Calu3 (cell line): Measurements from ENCODE around the gene MYOCD. TPM values are rescaled to one million over a fixed set of nuclear protein-coding genes. Genes with fewer than 3 reads are reported as not detected.
A peak's percentile ranks its signal among the peaks of the same experiment; 100 is the strongest.

Source experiments
- BruUV-seq: library from RNA; stranded (reverse); fragments of 400-500 nt; replicated peaks from 2 replicates; lab custom pipeline; 2021; lab: Mats Ljungman, UMichigan
- CTCF ChIA-PET: fragments of 300-600 bp; sonication (Branson Sonifier 250); formaldehyde crosslinking; loops from one replicate; lab custom pipeline; 2022; ENCODE audit warnings: antibody characterized with exemption; lab: Charles Lee
- DNase-seq: peaks from one replicate; pipeline ENCODE4 v3.0.0; 2022
- H3K27ac Mint-ChIP-seq: one replicate; pipeline ENCODE4 v1.8.0; 2022; ENCODE audit warnings: mixed read lengths; ENCODE audit not compliant: unreplicated experiment
- H3K27me3 Mint-ChIP-seq: one replicate; pipeline ENCODE4 v1.8.0; 2022; ENCODE audit warnings: mixed read lengths; ENCODE audit not compliant: unreplicated experiment
- H3K36me3 Mint-ChIP-seq: one replicate; pipeline ENCODE4 v1.8.0; 2022; ENCODE audit warnings: mild to moderate bottlenecking, moderate library complexity, mixed read lengths; ENCODE audit not compliant: insufficient read depth, unreplicated experiment
- H3K4me1 Mint-ChIP-seq: one replicate; pipeline ENCODE4 v1.8.0; 2022; ENCODE audit warnings: mild to moderate bottlenecking, low read depth, mixed read lengths; ENCODE audit not compliant: unreplicated experiment
- H3K4me3 Mint-ChIP-seq: one replicate; pipeline ENCODE4 v1.8.0; 2022; ENCODE audit warnings: mild to moderate bottlenecking, low read depth, moderate library complexity, mixed read lengths; ENCODE audit not compliant: unreplicated experiment
- H3K9me3 Mint-ChIP-seq: one replicate; pipeline ENCODE4 v1.8.0; 2022; ENCODE audit warnings: low read depth, mixed read lengths; ENCODE audit not compliant: unreplicated experiment
- intact Hi-C: fragments of 100-400 bp; cut with micrococcal nuclease; formaldehyde crosslinking; loops from one replicate; pipeline ENCODE4 v1.10.0; 2022; ENCODE audit not compliant: unreplicated experiment
- total RNA-seq: library from RNA; stranded (reverse); gene quantifications from 2 replicates; pipeline ENCODE4 v1.2.3, GENCODE V29; 2022
- TF ChIP-seq, protein P1 (sequence below): fragments of 200-600 bp; IDR thresholded peaks from one replicate; pipeline ENCODE4 v1.8.0; 2022; ENCODE audit warnings: antibody characterized with exemption; ENCODE audit not compliant: unreplicated experiment

The MYOCD gene
- total RNA-seq, 1 experiment from 2014 or later: not detected

DNA sequence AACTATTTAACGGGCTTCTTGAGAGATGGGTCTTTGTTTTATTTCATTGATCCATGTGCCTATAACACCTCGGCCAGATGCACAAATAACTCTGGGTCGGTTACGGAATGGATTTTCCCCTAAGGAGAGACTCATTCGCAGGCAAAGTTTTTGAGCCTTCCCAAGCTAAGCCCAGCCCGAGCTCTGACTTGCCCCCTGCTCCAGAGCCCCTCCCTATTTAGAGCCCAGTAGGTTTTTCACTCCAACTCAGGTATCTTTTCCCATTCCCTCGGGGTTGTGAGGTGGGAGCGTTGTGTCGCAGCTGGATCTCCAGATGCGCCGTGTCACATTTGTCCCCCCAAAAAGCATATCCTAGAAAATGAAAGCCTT lies 812 bp upstream of the MYOCD start:
- no peaks in the 10 kb centered on the region for H3K36me3 Mint-ChIP-seq
- TF ChIP-seq, protein P1, sequence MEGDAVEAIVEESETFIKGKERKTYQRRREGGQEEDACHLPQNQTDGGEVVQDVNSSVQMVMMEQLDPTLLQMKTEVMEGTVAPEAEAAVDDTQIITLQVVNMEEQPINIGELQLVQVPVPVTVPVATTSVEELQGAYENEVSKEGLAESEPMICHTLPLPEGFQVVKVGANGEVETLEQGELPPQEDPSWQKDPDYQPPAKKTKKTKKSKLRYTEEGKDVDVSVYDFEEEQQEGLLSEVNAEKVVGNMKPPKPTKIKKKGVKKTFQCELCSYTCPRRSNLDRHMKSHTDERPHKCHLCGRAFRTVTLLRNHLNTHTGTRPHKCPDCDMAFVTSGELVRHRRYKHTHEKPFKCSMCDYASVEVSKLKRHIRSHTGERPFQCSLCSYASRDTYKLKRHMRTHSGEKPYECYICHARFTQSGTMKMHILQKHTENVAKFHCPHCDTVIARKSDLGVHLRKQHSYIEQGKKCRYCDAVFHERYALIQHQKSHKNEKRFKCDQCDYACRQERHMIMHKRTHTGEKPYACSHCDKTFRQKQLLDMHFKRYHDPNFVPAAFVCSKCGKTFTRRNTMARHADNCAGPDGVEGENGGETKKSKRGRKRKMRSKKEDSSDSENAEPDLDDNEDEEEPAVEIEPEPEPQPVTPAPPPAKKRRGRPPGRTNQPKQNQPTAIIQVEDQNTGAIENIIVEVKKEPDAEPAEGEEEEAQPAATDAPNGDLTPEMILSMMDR: no peak
- intact Hi-C loops: loop anchor here (5.0 to 10.0 kb wide), 2 partner anchors 120 to 337 kb away; no protein-coding TSS in a partner anchor
- H3K4me1 Mint-ChIP-seq: no peaks in the 10 kb centered on the region
- CTCF ChIA-PET: interaction anchor here (1.3 kb wide), 1 partner anchor 77 kb away, joined by 5 read pairs; no protein-coding TSS in a partner anchor
- no peaks in the 10 kb centered on the region for H3K9me3 Mint-ChIP-seq
- DNase-seq: no peak
- BruUV-seq: no TSS peak
- peak overlapping the region; percentile 73 for H3K4me3 Mint-ChIP-seq
- H3K27ac Mint-ChIP-seq: no peak overlapping the region
- peaks cover 39% of the 10 kb centered on the region for H3K27me3 Mint-ChIP-seq

DNA sequence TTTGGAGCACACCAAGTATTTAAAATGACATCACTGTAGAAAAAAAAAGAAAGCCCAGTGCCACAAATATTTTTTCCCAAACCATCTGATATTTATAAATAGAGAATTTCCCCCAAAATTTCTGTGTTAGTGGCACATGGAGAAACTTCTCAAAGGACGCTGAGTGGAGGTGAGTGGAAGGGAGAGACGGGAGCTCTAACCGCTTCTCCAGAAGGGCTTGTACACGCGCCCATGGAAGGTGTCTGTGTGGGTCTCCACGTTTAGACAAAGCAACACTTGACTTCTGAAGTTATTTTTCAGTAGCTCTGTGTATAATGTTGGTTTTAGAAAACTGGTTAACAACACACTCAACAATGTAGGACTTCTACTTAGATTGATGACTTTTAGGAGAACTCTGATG lies 1.0 kb downstream of the MYOCD start:
- CTCF ChIA-PET: interaction anchor here (0.7 to 1.4 kb wide), 4 partner anchors 76 to 412 kb away, joined by 3 to 8 read pairs (median 6); no protein-coding TSS in a partner anchor
- Mint-ChIP-seq H3K27me3 (peaks cover 39% of the 10 kb centered on the region), H3K27ac (no peak overlapping the region), H3K4me1 (no peaks in the 10 kb centered on the region), H3K4me3 (no peak overlapping the region), H3K36me3 (no peaks in the 10 kb centered on the region), H3K9me3 (no peaks in the 10 kb centered on the region)
- TF ChIP-seq, protein P1: no peak
- DNase-seq: no peak
- no TSS peak for BruUV-seq
- intact Hi-C loops: loop anchor here (1.0 to 10.0 kb wide), 4 partner anchors 122 to 486 kb away; no protein-coding TSS in a partner anchor

DNA sequence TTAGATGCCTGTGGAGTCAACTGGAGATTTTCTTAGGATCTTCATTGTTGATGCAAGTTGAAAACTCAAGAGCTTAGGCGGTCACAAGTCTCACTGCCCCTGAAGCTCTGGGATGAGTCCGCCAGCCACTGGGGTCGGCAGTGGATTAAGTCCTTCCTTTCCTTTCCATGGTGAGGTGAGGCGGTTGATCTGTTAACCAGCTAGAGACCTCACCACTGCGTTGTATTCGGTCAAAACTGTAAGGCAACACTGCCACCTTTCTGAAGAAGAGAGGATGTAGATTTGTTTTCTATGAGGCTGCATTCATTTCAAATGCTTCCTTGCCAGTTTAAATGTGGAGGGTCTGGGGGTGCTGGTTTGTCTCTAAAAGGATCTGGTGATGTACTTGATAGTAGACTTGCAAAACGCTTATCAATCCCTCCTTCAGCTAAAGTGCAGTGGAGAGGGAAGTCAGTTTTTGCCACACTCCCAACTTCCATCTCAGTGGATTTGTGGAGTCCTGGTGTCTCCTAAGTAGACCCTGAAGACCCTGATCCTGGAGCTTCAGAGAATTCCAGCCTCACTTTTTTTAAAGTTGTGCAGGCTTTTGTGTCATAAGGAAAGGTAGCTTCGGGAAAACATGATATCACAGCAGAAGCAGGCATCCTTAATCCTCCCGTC lies 1.7 kb downstream of the MYOCD start:
- no TSS peak for BruUV-seq
- Mint-ChIP-seq H3K4me3 (no peak overlapping the region), H3K9me3 (no peaks in the 10 kb centered on the region), H3K4me1 (no peaks in the 10 kb centered on the region), H3K36me3 (no peaks in the 10 kb centered on the region), H3K27ac (no peak overlapping the region), H3K27me3 (peaks cover 39% of the 10 kb centered on the region)
- CTCF ChIA-PET: interaction anchor here (0.7 to 1.4 kb wide), 4 partner anchors 75 to 413 kb away, joined by 3 to 8 read pairs (median 6); no protein-coding TSS in a partner anchor
- DNase-seq: peak; percentile 38
- intact Hi-C loops: loop anchor here (1.0 to 10.0 kb wide), 4 partner anchors 123 to 487 kb away; no protein-coding TSS in a partner anchor
- TF ChIP-seq, protein P1: no peak

DNA sequence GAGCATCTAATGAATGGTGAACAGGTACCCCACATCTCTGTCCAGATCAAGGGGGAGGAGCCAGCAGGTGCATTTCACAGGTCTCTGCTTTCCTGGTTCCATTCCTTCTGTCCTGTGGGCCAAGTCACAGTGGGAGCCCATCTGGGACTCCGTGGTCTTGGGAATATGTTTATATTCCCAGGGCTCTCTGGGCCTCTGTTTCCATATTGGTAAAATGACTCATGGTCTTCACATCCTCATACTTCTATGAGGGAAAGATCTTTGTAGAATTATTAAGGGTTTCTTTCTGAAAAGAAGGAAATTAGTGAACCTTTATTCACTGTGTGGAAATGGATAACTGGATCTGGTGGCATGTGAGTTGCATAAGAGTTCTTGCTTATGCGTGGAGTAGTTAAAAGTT lies 6.2 kb downstream of the MYOCD start:
- Mint-ChIP-seq H3K36me3 (no peaks in the 10 kb centered on the region), H3K4me3 (no peak overlapping the region), H3K4me1 (peaks cover 8% of the 10 kb centered on the region), H3K27ac (no peak overlapping the region), H3K9me3 (no peaks in the 10 kb centered on the region), H3K27me3 (peaks cover 2% of the 10 kb centered on the region)
- CTCF ChIA-PET: no interaction called here
- BruUV-seq: no TSS peak
- intact Hi-C loops: loop anchor here (2.0 kb wide), 1 partner anchor 71 kb away; no protein-coding TSS in a partner anchor
- TF ChIP-seq, protein P1: no peak
- DNase-seq: no peak
